Left colon (tissue), 2 donors: ENCODE results near the gene RGS14. TPM values are rescaled to one million over a fixed set of nuclear protein-coding genes. Genes with fewer than 3 reads are reported as not detected.
"Not testable (repeated sequence)": the region's sequence is repeated elsewhere in the genome, so short reads cannot be mapped to it uniquely, and the experiment has no call there.

Experiments
- ATAC-seq: fragments of 200-7000 bp; cut with Tn5 transposase; one replicate; pipeline ENCODE4 v1.9.1; 2020; ENCODE audit warnings: mild to moderate bottlenecking, moderate library complexity
- DNase-seq, 2 donors: peaks; one replicate each; pipeline ENCODE4 v3.0.0-alpha.2; 2020
- intact Hi-C, 2 donors: fragments of 100-400 bp; cut with DNase I in 1 of 2; cut with micrococcal nuclease in 1 of 2; formaldehyde crosslinking; loops; one replicate each; pipeline versions ENCODE4 v1.11.2 to v1.14.0; 2022; cut with DNase I, micrococcal nuclease
- total RNA-seq, 2 donors: library from RNA; stranded (reverse); fragmentation: NEBNext Ultra II Directional; extraction: Animal tissue kit (Norgen Biotek cat#: 25700); gene quantifications; one replicate each; pipeline ENCODE4 v1.2.1, GENCODE V29; 2021
- donor health status: DM: no; HTN: no; CAD: no.
- donor health status: DM: yes; HTN: yes; CAD: no.

RGS14 gene
- total RNA-seq, 2 donors from 2014 or later = 5.6 to 12.0 TPM

DNA sequence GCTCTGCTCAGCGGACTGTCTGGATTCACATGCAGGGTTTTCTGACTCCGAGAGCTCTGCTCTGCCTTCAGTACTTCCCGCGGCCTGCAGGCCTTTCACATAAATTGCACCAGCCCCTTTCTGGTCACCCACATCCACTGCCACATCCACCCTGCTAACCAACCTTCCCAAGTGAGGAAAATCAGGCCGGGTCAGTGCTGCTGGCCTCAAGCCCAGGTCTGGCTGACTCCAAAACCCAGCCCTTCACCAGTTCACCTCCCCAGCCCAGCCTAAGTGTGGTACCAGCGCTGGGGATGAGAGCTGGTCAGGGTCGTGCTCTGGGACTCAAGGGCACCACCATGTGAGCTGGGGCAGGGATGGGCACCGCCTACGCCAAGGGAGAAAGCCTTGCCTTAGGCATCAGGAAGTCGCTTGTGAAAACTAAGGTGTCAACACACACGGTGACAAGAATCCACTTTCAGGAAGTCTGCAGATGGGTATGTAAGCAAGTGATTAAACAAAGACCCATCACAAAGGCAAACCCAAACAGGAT lies 18.6 kb upstream of the RGS14 start:
- intact Hi-C loops = no loop called here
- ATAC-seq (peak; percentile 33), DNase-seq (no peak)

GRCh38 chr5:177343000-177343399 lies 14.7 kb upstream of the RGS14 start:
- DNase-seq, ATAC-seq, intact Hi-C loops: not testable (repeated sequence)

DNA sequence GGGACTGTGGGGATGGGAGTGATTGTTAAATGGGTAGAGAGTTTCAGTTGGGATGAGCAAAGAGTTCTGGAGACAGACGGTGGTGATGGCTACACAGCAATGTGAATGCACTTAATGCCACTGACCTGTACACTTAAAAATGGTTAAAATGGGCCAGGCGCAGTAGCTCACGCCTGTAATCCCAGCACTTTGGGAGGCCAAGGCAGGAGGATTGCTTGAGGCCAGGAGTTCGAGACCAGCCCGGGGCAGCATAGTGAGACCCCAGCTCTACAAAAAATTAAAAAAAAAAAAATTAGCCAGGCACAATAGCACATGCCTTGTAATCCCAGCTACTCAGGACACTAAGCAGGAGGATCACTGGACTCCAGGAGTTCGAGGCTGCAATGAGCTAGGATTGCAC lies 13.9 kb upstream of the RGS14 start:
- intact Hi-C loops = no loop called here
- no peak for DNase-seq
- ATAC-seq = no peak

DNA sequence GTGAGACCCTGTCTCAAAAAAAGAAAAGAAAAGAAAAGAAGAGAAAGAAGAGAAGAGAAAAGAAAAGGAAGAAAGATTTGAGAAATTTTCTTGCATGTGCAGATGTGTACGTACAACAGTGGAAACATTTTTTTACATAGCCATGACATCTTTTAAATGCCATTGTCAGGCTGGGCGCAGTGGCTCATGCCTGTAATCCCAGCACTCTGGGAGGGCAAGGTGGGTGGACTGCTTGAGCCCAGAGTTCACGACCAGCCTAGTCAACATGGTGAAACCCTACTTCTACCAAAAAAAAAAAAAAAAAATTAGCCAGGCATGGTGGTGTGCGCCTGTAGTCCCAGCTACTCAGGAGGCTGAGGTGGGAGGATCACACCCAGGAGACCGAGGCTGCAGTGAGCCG lies 12.8 kb upstream of the RGS14 start:
- DNase-seq (no peak), ATAC-seq (no peak)
- intact Hi-C loops = no loop called here

DNA sequence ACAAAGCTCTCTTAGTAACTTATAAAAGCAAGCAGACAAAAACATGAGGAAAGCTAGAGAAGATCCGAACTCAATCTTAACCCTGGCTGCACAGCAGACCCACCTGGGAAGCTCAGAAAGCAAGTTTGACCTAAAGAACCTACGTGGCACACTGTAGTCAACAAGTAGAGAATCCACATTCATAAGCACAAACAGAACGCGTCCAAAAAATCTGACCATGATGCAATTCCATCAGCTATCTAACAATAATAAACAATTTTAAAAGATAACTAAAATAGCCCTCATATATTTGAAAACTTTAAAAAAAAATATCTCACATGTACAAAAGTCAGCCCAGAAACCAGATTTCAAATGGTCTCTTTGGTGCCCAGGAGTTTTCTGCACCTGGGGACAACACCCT lies 10.9 kb upstream of the RGS14 start:
- intact Hi-C loops = no loop called here
- DNase-seq (no peak), ATAC-seq (no peak)

DNA sequence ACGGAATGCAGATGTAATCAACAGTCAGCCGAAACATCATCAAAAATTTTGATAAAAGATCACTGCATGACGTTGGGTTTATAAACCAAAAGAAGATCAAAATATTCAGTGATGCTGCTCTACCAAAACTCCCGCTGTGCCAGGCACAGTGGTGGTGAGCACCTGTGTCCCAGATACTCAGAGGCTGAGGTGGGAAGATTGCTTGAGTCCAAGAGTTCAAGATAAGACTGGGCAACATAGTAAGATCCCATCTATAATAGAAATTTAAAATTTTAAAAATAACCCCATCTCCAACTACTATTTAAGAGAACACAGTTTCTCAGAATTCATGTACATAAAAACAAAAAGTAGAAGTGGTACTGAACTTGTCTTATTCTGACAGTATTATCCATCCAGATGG lies 10.0 kb upstream of the RGS14 start:
- ATAC-seq (no peak), DNase-seq (no peak)
- intact Hi-C loops = no loop called here

GRCh38 chr5:177349362-177349647 lies 8.4 kb upstream of the RGS14 start:
- no peak for ATAC-seq
- DNase-seq = no peak
- intact Hi-C loops = no loop called here

GRCh38 chr5:177349762-177350161 lies 8.0 kb upstream of the RGS14 start:
- no peak for DNase-seq
- ATAC-seq = no peak
- intact Hi-C loops = no loop called here

DNA sequence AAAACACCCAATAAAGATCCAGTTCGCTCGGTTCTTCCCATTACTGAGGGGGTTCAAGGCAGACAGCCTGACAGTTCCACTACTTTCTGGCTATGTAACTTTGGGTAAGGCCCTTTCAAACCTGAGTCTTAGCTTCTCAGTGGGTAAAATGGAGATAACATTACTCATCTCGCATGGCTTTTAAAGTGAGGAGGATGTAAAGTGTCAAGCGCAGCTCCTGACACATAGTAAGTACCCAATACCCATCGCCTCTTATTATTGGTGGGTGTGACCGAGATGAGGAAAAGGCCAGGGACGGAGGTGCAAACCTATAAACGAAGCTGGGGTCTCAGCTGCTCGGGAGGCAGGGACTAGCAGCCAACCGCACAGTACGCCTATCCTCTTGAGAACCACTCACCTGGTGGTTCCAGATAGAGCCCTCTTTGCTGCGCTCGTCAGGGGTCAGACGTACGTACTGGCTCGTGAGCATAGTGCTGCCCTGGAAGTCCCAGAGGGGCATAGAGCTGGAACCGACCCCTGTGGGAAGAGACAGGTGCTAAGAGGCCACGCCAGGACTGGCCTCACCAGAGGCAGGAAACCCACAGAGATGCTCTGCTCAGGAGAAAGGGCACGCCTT lies 6.8 kb upstream of the RGS14 start:
- intact Hi-C loops = no loop called here
- no peak for ATAC-seq

GRCh38 chr5:177351392-177352329 lies 6.1 kb upstream of the RGS14 start, which contains the start of gene LMAN2:
TSS of gene LMAN2 (minus strand) at chr5:177351668. CDS start at chr5:177351647, 21 bp downstream.
- ATAC-seq = peak; percentile 97
- intact Hi-C loops = no loop called here
- peak; percentile 92 to 95 for DNase-seq

More for the DNA sequence above, 6.8 kb upstream of the RGS14 start:
- no peak for DNase-seq

DNA sequence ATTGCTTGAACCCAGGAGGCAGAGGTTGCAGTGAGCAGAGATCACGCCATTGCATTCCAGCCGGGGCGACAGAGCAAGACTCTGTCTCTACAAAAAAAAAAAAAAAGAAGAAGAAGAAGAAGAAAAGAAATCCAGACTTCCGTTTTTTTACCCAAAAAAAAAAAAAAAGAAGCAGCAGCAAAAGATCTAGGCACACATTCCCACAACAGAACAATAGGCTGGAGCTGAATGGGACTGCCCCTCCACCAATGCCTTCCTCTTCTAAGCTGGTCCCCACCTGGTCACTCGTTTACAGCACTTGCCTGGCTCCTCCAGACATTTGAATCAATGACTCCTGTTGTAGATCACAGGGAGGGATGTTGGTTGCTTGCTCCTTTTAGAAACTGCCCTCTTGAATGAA lies 4.6 kb upstream of the RGS14 start:
- ATAC-seq (no peak), DNase-seq (no peak)
- intact Hi-C loops = no loop called here

DNA sequence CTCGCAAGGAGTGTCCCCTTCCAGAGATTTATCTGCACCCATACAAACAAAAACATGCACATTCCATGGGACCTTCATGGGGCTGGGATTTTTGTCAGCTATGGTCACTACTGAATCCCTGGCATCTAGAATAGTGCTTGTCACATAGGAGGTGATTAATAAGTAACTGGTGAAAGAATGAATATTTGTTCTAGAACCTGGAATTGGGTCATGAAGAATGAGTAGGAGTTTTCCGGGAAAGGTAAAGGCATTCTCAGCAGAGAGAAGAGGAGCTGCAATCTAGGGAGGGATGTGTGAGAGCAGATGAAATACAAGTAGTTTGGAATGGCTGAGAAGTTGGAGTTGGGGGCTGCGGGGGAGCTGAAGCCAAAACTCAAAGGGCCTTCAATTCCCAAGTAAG lies 3.5 kb upstream of the RGS14 start:
- DNase-seq (no peak), ATAC-seq (no peak)
- intact Hi-C loops = no loop called here

DNA sequence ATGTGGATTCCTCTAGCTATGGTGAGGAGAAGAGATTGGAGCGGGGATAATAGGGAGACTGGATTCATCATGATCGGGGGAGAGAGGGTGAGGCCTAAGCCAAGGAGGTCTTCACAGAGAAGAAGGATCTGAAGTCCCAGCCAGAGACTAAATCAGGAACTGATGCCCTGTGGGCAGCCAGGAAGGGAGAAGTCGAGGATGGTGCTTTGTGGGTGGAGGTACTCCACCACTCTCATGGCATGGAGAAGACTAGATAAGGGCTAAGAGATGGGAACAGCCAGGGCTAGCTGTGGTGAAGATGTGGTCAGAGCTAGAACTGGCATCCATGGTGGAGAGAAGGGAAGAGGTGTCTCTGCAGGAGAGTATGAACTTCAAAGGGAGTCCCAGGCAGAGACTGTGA lies 3.0 kb upstream of the RGS14 start:
- no peak for DNase-seq
- intact Hi-C loops = no loop called here
- no peak for ATAC-seq

- ATAC-seq (no peak), DNase-seq (no peak)
- intact Hi-C loops = no loop called here
These were observed 2.4 kb upstream of the RGS14 start for GRCh38 chr5:177355162-177355867.

DNA sequence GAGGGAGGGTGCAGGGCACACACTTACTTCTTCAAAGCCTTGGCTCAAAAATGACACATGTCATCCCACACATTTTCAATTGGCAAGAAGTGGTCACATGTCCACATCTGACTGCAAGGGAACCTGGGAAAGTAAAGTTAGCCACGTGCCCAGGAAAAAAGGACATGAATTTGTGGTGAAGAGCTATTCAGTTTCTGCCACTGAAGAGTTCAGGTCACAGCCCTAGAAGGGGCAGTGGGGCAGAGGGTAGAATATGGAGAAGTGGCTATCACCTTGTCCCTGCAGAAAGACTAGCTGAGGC lies 1.9 kb upstream of the RGS14 start:
- DNase-seq (no peak), ATAC-seq (no peak)
- intact Hi-C loops = no loop called here

DNA sequence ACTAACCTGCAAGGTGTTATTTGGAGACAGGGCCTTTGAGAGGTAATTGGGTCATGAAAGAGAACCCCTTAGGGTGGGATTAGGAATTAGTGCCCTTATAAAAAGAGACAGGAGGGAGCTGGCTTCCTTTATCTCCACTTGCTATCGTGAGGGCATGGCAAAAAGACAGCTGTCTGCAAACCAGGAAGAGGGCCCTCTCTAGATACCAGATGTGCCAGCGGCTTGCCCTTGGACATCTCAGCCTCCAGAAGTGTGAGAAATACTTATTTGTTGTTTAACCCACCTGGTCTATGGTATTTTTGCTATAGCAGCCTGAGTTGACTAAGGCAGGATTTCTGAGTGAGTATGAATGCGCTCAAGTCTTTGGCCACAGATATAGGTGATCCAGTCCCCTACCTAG lies 978 bp upstream of the RGS14 start:
- intact Hi-C loops = no loop called here
- ATAC-seq = no peak
- DNase-seq = no peak

- intact Hi-C loops = no loop called here
- no peak for ATAC-seq
- DNase-seq = no peak
These were observed 622 bp upstream of the RGS14 start for GRCh38 chr5:177357146-177357458.

- DNase-seq = no peak
- intact Hi-C loops = no loop called here
- no peak for ATAC-seq
These were observed 671 bp downstream of the RGS14 start for GRCh38 chr5:177358370-177358819.

DNA sequence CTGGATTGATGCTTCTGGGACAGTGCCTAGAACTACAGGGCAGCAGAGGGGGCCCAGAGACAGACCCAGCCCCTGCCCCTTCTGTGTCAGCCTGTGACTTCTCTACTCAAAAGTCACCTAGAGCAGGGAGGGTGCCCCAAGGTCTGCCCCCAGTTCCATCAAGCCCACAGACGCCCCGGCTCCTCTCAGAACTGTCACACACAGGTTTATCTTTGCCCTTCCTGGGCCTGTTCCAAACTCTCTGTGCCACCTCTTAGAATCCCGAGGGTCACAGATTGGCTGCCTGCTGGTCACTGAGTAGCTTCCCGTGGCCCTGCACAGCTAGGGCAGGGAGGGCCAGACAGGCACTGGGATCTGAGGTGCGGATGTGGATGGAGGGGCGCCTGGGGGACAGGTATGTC lies 1.7 kb downstream of the RGS14 start:
- DNase-seq (no peak), ATAC-seq (no peak)
- intact Hi-C loops = no loop called here

- intact Hi-C loops = loop anchor here in 1 of 2 donors (10.0 kb wide), 1 partner anchor 45 kb away; the partner anchor contains the start of gene MXD3
- DNase-seq (no peak), ATAC-seq (no peak)
These were observed 2.1 kb downstream of the RGS14 start for GRCh38 chr5:177359860-177360259.
